A673 (cell line): ENCODE results near the gene FOXO1.

Experiments used
- CTCF ChIP-seq: fragments of 300-800, 200-600 bp; sonication (generic); conservative IDR thresholded peaks from 2 replicates; pipeline ENCODE4 v1.5.1; 2017; ENCODE audit warnings: low read depth, mild to moderate bottlenecking, antibody characterized with exemption, low read length, moderate library complexity, mixed read lengths
- EZH2 ChIP-seq: fragments of 200-600 bp; sonication (generic); IDR thresholded peaks from 2 replicates; pipeline ENCODE4 v1.6.1; 2017; ENCODE audit warnings: borderline replicate concordance, low read depth, mild to moderate bottlenecking, mixed read lengths, antibody characterized with exemption, low read length; ENCODE audit not compliant: poor library complexity, severe bottlenecking

- TF ChIP-seq CTCF: no peak
- no peak for TF ChIP-seq EZH2
Measured at GRCh38 chr13:40648841-40649240, 17.6 kb downstream of the FOXO1 start.
